ENCODE data around the gene KISS1.

DNA sequence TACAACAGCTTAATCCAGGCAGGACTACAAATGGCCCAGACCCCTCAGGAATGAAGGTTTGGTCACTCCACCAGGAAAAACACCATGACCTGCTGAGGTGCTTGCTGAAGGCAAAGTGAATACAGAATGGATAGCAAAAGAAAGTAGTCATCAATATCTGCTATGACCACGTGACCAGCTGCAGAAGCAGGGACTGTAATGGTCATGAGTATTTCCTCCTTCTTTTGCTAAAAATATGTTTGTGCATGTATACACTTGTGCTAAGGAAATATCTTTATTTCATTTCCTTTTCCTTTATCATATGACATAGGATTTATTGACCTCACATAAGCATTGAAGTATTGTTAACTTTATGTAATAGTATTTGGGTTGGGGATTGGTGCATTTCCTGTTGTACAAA is 43.9 kb upstream of the KISS1 start:
- no peak for TF ChIP-seq POLR2AphosphoS5 (IDR thresholded peaks at IDR 0.05; ENCODE audit: low read depth, low read length)
- TF ChIP-seq, protein P1, sequence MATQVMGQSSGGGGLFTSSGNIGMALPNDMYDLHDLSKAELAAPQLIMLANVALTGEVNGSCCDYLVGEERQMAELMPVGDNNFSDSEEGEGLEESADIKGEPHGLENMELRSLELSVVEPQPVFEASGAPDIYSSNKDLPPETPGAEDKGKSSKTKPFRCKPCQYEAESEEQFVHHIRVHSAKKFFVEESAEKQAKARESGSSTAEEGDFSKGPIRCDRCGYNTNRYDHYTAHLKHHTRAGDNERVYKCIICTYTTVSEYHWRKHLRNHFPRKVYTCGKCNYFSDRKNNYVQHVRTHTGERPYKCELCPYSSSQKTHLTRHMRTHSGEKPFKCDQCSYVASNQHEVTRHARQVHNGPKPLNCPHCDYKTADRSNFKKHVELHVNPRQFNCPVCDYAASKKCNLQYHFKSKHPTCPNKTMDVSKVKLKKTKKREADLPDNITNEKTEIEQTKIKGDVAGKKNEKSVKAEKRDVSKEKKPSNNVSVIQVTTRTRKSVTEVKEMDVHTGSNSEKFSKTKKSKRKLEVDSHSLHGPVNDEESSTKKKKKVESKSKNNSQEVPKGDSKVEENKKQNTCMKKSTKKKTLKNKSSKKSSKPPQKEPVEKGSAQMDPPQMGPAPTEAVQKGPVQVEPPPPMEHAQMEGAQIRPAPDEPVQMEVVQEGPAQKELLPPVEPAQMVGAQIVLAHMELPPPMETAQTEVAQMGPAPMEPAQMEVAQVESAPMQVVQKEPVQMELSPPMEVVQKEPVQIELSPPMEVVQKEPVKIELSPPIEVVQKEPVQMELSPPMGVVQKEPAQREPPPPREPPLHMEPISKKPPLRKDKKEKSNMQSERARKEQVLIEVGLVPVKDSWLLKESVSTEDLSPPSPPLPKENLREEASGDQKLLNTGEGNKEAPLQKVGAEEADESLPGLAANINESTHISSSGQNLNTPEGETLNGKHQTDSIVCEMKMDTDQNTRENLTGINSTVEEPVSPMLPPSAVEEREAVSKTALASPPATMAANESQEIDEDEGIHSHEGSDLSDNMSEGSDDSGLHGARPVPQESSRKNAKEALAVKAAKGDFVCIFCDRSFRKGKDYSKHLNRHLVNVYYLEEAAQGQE (IDR thresholded peaks at IDR 0.05; ENCODE audit: insufficient read depth in 1 of 2, low read depth in 2 of 2, low read length in 2 of 2), result no peak
